HepG2 (cell line): ENCODE results near the gene STIP1. TPM values are rescaled to one million over a fixed set of nuclear protein-coding genes. Genes with fewer than 3 reads are reported as not detected.

Experiments used
- EEA1 ChIP-seq: sonication (generic); formaldehyde crosslinking; IDR thresholded peaks from 2 replicates; pipeline ENCODE4 v1.5.1; 2020; ENCODE audit warnings: mild to moderate bottlenecking, missing genetic modification reagents, borderline replicate concordance
- FOXP1 ChIP-seq, 2 experiments: fragments of 450-650 bp in 1 of 2; IDR thresholded peaks; 2 replicates each; pipeline ENCODE4 v1.6.1; 2017 to 2018; ENCODE audit warnings: antibody characterized with exemption in 1 of 2
- HNRNPLL ChIP-seq: fragments of 200-400 bp; formaldehyde crosslinking; IDR thresholded peaks from 2 replicates; pipeline ENCODE4 v1.6.1; 2017; ENCODE audit warnings: mild to moderate bottlenecking, low read depth, low read length; ENCODE audit not compliant: poor library complexity, severe bottlenecking
- KAT8 ChIP-seq: IDR thresholded peaks from 2 replicates; pipeline ENCODE4 v1.6.1; 2016; ENCODE audit warnings: missing genetic modification reagents, missing compliant biosample characterization
- MIER2 ChIP-seq: IDR thresholded peaks from 2 replicates; pipeline ENCODE4 v1.6.1; 2016; ENCODE audit warnings: missing biosample characterization, missing genetic modification reagents
- RBM39 ChIP-seq: fragments of 200-400 bp; formaldehyde crosslinking; IDR thresholded peaks from one replicate; pipeline ENCODE4 v1.6.1; 2018; ENCODE audit warnings: antibody characterized with exemption, mild to moderate bottlenecking, low read depth, low read length; ENCODE audit not compliant: poor library complexity, severe bottlenecking
- SOX13 ChIP-seq, 3 experiments: fragments of 450-650 bp in 1 of 3; sonication (generic) in 1 of 3; formaldehyde crosslinking in 1 of 3; IDR thresholded peaks in 2 of 3; conservative IDR thresholded peaks in 1 of 3; 2 replicates each; pipeline versions ENCODE4 v1.5.0 to v1.6.1; 2016 to 2020; ENCODE audit warnings: antibody characterized with exemption in 1 of 3, mild to moderate bottlenecking in 1 of 3, missing compliant biosample characterization in 1 of 3, missing genetic modification reagents in 1 of 3, moderate library complexity in 1 of 3
- TMF1 ChIP-seq: sonication (generic); formaldehyde crosslinking; IDR thresholded peaks from 2 replicates; pipeline ENCODE4 v1.8.1; 2022; ENCODE audit warnings: low read depth, missing genetic modification reagents
- YEATS2 ChIP-seq: sonication (generic); formaldehyde crosslinking; IDR thresholded peaks from 2 replicates; pipeline ENCODE4 v1.4.0; 2020; ENCODE audit warnings: missing genetic modification reagents, borderline replicate concordance
- ZFP36 ChIP-seq: fragments of 150-350 bp; IDR thresholded peaks from 2 replicates; pipeline ENCODE4 v1.6.1; 2018; ENCODE audit warnings: borderline replicate concordance, low read length, low read depth; ENCODE audit not compliant: partially characterized antibody
- ZNF235 ChIP-seq: sonication (generic); formaldehyde crosslinking; IDR thresholded peaks from 2 replicates; pipeline ENCODE4 v1.8.1; 2023; ENCODE audit warnings: mild to moderate bottlenecking, missing genetic modification reagents, borderline replicate concordance
- ZNF598 ChIP-seq: sonication (generic); formaldehyde crosslinking; IDR thresholded peaks from 2 replicates; pipeline ENCODE4 v1.5.1; 2020; ENCODE audit warnings: mild to moderate bottlenecking, missing genetic modification reagents, borderline replicate concordance
- ZNF749 ChIP-seq: sonication (generic); formaldehyde crosslinking; IDR thresholded peaks from 2 replicates; pipeline ENCODE4 v1.8.0; 2022; ENCODE audit warnings: mild to moderate bottlenecking, missing genetic modification reagents, moderate library complexity, borderline replicate concordance
- ZNF766 ChIP-seq: sonication (generic); formaldehyde crosslinking; IDR thresholded peaks from 2 replicates; pipeline ENCODE4 v1.5.0; 2020; ENCODE audit warnings: missing genetic modification reagents, borderline replicate concordance
- polyA plus RNA-seq, 8 experiments: library from polyadenylated mRNA; depleted of rRNA in 3 of 8; stranded (reverse) in 7 of 8; unstranded in 1 of 8; fragments of >200 nt; fragmentation: Illumina TruSeq in 4 of 8; extraction: Trizol in 4 of 8; gene quantifications; 2 replicates each; pipeline versions ENCODE4 v1.2.1 to v1.2.3, GENCODE V29; 2011 to 2016; ENCODE audit warnings: low read depth in 4 of 8, missing spikeins in 1 of 8, mixed read lengths in 1 of 8; ENCODE audit not compliant: insufficient read depth in 1 of 8
- total RNA-seq, 5 experiments: library from RNA; depleted of rRNA; stranded (reverse); fragments of >200 nt; fragmentation: Illumina TruSeq; extraction: Trizol; gene quantifications; 2 replicates each; pipeline ENCODE4 v1.2.3, GENCODE V29; 2016; ENCODE audit warnings: low read depth in 1 of 5
- TF ChIP-seq, protein P1 (sequence below): IDR thresholded peaks from 2 replicates; pipeline ENCODE4 v1.6.1; 2016; ENCODE audit warnings: mild to moderate bottlenecking
- TF ChIP-seq, protein P2 (sequence below): sonication (generic); formaldehyde crosslinking; IDR thresholded peaks from 2 replicates; pipeline ENCODE4 v1.8.1; 2023; ENCODE audit warnings: mild to moderate bottlenecking, moderate library complexity, missing genetic modification reagents
- TF ChIP-seq, protein P3 (sequence below): sonication (generic); formaldehyde crosslinking; IDR thresholded peaks from 2 replicates; pipeline ENCODE4 v1.5.0; 2020; ENCODE audit warnings: mild to moderate bottlenecking, missing genetic modification reagents
- TF ChIP-seq, protein P4 (sequence below): sonication (generic); formaldehyde crosslinking; conservative IDR thresholded peaks from 2 replicates; pipeline ENCODE4 v1.4.0; 2020; ENCODE audit warnings: missing genetic modification reagents
- TF ChIP-seq, protein P5 (sequence below): sonication (generic); formaldehyde crosslinking; IDR thresholded peaks from 2 replicates; pipeline ENCODE4 v1.4.0; 2020; ENCODE audit warnings: missing genetic modification reagents

STIP1 gene
- total and polyA plus RNA-seq, 2 of the 13 experiments (the other 11 are each of a cell fraction or from before 2014, with no cell fraction given) = 81.1 to 217 TPM

DNA sequence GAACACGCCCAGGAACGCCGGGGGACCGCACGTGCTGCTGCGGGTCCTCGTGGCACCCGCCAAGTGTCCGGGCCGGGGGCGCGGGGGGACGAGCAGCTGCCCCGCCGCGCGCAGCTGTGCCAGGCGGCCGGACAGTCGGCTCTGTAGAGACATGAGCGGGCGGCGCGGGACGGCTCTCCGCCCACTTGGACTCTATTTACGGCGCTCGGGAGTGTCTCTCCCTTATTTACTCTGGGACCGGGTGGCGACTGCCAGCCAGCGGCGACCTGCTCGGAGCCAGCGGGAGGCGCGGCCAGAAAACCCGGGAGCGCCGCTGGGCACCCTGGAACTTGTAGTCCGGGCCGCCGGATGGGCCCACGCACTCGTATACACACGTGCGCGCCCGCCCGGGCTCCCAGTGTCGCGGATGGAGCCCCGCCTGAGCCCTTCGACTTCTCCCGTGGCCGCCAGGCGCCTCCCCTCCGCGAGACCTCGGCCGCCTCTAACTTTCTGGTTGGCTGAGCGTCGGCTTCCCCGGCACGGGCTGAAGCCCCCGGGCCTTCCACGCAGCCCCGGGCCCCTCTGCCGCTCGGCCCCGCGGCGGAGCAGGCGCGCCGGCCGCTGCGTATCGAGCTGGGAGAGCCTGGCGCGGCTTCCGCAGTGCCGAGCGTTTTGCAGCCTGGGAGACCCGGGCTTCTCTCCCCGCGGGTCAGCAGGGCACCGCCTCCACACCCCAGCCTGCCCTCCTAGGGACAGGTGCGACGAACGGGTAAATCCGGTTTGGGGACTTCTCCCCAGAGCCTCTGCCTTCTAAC, 19.9 kb upstream of the STIP1 start, which contains the start of gene MACROD1 (continued):
- TF ChIP-seq ZFP36 (no peak), ZNF766 (peak; percentile 45; the same call in 1 of the 2 replicates), HNRNPLL (peak; percentile 94), RBM39 (peak; percentile 60), YEATS2 (CRISPR knock-in tag) (peak; percentile 62; the same call in 1 of the 2 replicates), FOXP1 (IDR thresholded peaks at IDR 0.05) (no peak), FOXP1 (CRISPR knock-in tag; IDR thresholded peaks at IDR 0.05) (peak; percentile 18; the same call in 1 of the 2 replicates), SOX13 (IDR thresholded peaks at IDR 0.05) (no peak), SOX13 (CRISPR knock-in tag; conservative IDR thresholded peaks at IDR 0.05 in 1 of 2, IDR thresholded peaks at IDR 0.05 in 1 of 2) (0 out of 4 replicates have a peak, but pooled peaks of 1 of the 2 experiments have one; percentile 26), MIER2 (CRISPR knock-in tag) (no peak), KAT8 (CRISPR knock-in tag) (peak; percentile 53; the same call in 1 of the 2 replicates), TMF1 (no peak), EEA1 (CRISPR knock-in tag) (peak; percentile 36; the same call in 1 of the 2 replicates), ZNF235 (0 out of 2 replicates have a peak, but pooled peaks have one; percentile 46), ZNF598 (CRISPR knock-in tag) (no peak), ZNF749 (CRISPR knock-in tag) (0 out of 2 replicates have a peak, but pooled peaks have one; percentile 30)
- TF ChIP-seq, protein P1, sequence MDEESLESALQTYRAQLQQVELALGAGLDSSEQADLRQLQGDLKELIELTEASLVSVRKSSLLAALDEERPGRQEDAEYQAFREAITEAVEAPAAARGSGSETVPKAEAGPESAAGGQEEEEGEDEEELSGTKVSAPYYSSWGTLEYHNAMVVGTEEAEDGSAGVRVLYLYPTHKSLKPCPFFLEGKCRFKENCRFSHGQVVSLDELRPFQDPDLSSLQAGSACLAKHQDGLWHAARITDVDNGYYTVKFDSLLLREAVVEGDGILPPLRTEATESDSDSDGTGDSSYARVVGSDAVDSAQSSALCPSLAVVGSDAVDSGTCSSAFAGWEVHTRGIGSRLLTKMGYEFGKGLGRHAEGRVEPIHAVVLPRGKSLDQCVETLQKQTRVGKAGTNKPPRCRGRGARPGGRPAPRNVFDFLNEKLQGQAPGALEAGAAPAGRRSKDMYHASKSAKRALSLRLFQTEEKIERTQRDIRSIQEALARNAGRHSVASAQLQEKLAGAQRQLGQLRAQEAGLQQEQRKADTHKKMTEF = peak; percentile 92
- TF ChIP-seq, protein P2, sequence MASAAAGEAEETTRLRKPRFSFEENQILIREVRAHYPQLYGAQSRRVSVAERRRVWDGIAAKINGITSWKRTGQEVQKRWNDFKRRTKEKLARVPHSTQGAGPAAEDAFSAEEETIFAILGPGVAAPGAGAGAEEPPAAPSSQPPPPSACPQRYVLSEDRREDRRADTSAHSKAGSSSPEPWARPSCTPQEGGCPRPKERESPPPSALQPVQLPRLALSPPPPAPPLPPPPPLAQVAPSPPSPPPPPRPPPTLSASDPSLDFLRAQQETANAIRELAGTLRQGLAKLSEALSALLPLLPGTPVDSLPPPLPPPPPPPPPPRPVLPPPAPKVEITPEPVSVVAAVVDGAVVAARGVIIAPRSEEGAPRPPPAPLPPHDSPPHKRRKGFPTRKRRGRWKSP (CRISPR knock-in tag) = peak; percentile 84
- TF ChIP-seq, protein P3, sequence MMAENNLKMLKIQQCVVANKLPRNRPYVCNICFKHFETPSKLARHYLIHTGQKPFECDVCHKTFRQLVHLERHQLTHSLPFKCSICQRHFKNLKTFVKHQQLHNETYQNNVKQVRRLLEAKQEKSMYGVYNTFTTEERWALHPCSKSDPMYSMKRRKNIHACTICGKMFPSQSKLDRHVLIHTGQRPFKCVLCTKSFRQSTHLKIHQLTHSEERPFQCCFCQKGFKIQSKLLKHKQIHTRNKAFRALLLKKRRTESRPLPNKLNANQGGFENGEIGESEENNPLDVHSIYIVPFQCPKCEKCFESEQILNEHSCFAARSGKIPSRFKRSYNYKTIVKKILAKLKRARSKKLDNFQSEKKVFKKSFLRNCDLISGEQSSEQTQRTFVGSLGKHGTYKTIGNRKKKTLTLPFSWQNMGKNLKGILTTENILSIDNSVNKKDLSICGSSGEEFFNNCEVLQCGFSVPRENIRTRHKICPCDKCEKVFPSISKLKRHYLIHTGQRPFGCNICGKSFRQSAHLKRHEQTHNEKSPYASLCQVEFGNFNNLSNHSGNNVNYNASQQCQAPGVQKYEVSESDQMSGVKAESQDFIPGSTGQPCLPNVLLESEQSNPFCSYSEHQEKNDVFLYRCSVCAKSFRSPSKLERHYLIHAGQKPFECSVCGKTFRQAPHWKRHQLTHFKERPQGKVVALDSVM (CRISPR knock-in tag) = peak; percentile 65
- TF ChIP-seq, protein P4, sequence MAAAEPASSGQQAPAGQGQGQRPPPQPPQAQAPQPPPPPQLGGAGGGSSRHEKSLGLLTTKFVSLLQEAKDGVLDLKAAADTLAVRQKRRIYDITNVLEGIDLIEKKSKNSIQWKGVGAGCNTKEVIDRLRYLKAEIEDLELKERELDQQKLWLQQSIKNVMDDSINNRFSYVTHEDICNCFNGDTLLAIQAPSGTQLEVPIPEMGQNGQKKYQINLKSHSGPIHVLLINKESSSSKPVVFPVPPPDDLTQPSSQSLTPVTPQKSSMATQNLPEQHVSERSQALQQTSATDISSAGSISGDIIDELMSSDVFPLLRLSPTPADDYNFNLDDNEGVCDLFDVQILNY (CRISPR knock-in tag) = no peak
- TF ChIP-seq, protein P5, sequence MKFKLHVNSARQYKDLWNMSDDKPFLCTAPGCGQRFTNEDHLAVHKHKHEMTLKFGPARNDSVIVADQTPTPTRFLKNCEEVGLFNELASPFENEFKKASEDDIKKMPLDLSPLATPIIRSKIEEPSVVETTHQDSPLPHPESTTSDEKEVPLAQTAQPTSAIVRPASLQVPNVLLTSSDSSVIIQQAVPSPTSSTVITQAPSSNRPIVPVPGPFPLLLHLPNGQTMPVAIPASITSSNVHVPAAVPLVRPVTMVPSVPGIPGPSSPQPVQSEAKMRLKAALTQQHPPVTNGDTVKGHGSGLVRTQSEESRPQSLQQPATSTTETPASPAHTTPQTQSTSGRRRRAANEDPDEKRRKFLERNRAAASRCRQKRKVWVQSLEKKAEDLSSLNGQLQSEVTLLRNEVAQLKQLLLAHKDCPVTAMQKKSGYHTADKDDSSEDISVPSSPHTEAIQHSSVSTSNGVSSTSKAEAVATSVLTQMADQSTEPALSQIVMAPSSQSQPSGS (CRISPR knock-in tag) = 0 out of 2 replicates have a peak, but pooled peaks have one; percentile 16
